Gastrocnemius medialis (tissue), 4 donors: ENCODE data around the gene DDX5. TPM values are rescaled to one million over a fixed set of nuclear protein-coding genes. Genes with fewer than 3 reads are reported as not detected.

Experiments used
- ATAC-seq, 2 donors: fragments of 150-250 bp; one replicate each; pipeline ENCODE4 v1.9.1; 2016
- DNase-seq, 2 donors: peaks; one replicate each; pipeline ENCODE4 v3.0.0-alpha.2; 2019
- H3K27ac ChIP-seq, 4 donors: fragments of 200-600 bp; sonication (generic); 1 replicate in 1 of 4; 2 replicates in 3 of 4; pipeline ENCODE4 v1.5.1; 2016 to 2018; ENCODE audit warnings: mild to moderate bottlenecking in 2 of 4, moderate library complexity in 1 of 4
- H3K27me3 ChIP-seq, 3 donors: fragments of 200-600 bp; sonication (generic) in 2 of 3; 1 replicate in 1 of 3; 2 replicates in 2 of 3; pipeline versions ENCODE4 v1.5.1 to v1.6.0; 2016 to 2019; ENCODE audit warnings: mild to moderate bottlenecking in 1 of 3, moderate library complexity in 1 of 3
- H3K36me3 ChIP-seq, 2 donors: fragments of 200-600 bp; sonication (generic) in 1 of 2; one replicate each; pipeline ENCODE4 v1.5.1; 2017 to 2018
- H3K4me1 ChIP-seq, 2 donors: fragments of 200-600 bp; sonication (generic) in 1 of 2; one replicate each; pipeline ENCODE4 v1.5.1; 2016 to 2017; ENCODE audit warnings: mild to moderate bottlenecking in 2 of 2
- H3K4me3 ChIP-seq, 4 donors: fragments of 200-600 bp; sonication (generic) in 3 of 4; 1 replicate in 1 of 4; 2 replicates in 3 of 4; pipeline ENCODE4 v1.5.1; 2016 to 2019; ENCODE audit warnings: mild to moderate bottlenecking in 2 of 4
- H3K9me3 ChIP-seq, 3 donors: fragments of 200-600 bp; sonication (generic) in 2 of 3; 1 replicate in 1 of 3; 2 replicates in 2 of 3; pipeline ENCODE4 v1.5.1; 2016 to 2019
- POLR2A ChIP-seq, 2 donors: fragments of 450-650 bp; IDR thresholded peaks; one replicate each; pipeline ENCODE4 v1.6.1; 2017; ENCODE audit warnings: antibody characterized with exemption in 2 of 2, mild to moderate bottlenecking in 2 of 2, moderate library complexity in 2 of 2
- in situ Hi-C, 4 donors: fragments of 200-750 bp; cut with MboI; loops; one replicate each; pipeline versions ENCODE4 v1.15.0 to v1.8.0; 2017; ENCODE audit warnings: low sequenced_read_pairs in 4 of 4
- intact Hi-C: fragments of 100-400 bp; cut with DNase I; formaldehyde crosslinking; loops from one replicate; pipeline ENCODE4 v1.15.1; 2023; ENCODE audit warnings: low total_unique reads
- total RNA-seq, 4 donors: library from RNA; depleted of rRNA; stranded (reverse); fragments of >200 nt; gene quantifications; one replicate each; pipeline versions ENCODE4 v1.1.0 to v1.2.3, GENCODE V29; 2016
- TF ChIP-seq, protein P1 (sequence below), 5 experiments: fragments of 450-650 bp in 3 of 5; fragments of 200-600 bp in 2 of 5; sonication (generic) in 2 of 5; IDR thresholded peaks in 4 of 5; conservative IDR thresholded peaks in 1 of 5; 1 replicate in 4 of 5; 2 replicates in 1 of 5; pipeline ENCODE4 v1.5.1; 2016 to 2019; ENCODE audit warnings: antibody characterized with exemption in 5 of 5, mild to moderate bottlenecking in 3 of 5, moderate library complexity in 3 of 5

The DDX5 gene
- total RNA-seq, 4 donors from 2014 or later = 450 to 771 (median 541) TPM

DNA sequence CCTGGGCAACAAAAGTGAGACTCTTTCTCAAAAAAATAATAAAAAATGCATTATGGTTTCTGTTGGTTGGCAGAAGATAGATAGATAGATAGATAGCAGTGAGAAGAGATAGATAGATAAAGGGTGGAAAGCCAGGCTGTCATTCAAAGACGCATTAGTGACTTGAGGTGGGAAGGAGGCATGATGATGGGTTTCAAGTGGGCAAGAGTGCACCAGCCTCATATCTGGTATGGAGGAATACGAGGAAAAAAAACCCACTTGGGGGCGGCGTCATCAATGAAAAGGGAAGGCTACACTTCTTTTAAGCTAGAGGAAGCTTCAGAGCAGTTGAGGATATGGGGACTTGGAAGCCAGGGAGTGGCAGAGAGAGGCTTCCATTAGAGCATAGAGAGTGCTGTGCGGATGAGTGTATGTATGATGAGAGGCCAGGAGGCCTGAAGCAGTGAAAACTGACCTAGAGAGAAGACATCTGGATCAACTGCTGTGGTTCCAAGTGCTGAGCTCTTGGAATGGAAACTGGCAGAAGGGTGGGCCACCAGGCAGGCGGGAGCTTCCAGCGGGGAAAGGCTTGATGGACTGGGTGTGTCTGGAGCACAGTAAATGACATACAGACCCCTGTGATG is 32.5 kb upstream of the DDX5 start:
- H3K4me3 ChIP-seq = no peak overlapping the region
- no peaks in the 10 kb centered on the region for H3K27me3 ChIP-seq
- intact Hi-C loops = no loop called here
- H3K36me3 ChIP-seq = peaks cover 0 to 86% of the 10 kb centered on the region in 2 donors
- H3K4me1 ChIP-seq = no peaks in the 10 kb centered on the region
- ATAC-seq (no peak), DNase-seq (no peak)
- TF ChIP-seq, protein P1, sequence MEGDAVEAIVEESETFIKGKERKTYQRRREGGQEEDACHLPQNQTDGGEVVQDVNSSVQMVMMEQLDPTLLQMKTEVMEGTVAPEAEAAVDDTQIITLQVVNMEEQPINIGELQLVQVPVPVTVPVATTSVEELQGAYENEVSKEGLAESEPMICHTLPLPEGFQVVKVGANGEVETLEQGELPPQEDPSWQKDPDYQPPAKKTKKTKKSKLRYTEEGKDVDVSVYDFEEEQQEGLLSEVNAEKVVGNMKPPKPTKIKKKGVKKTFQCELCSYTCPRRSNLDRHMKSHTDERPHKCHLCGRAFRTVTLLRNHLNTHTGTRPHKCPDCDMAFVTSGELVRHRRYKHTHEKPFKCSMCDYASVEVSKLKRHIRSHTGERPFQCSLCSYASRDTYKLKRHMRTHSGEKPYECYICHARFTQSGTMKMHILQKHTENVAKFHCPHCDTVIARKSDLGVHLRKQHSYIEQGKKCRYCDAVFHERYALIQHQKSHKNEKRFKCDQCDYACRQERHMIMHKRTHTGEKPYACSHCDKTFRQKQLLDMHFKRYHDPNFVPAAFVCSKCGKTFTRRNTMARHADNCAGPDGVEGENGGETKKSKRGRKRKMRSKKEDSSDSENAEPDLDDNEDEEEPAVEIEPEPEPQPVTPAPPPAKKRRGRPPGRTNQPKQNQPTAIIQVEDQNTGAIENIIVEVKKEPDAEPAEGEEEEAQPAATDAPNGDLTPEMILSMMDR (IDR thresholded peaks at IDR 0.05 in 4 of 5, conservative IDR thresholded peaks at IDR 0.05 in 1 of 5) = no peak
- TF ChIP-seq POLR2A (IDR thresholded peaks at IDR 0.05) = no peak
- H3K9me3 ChIP-seq = no peaks in the 10 kb centered on the region
- H3K27ac ChIP-seq = no peak overlapping the region
- in situ Hi-C loops = no loop called here

DNA sequence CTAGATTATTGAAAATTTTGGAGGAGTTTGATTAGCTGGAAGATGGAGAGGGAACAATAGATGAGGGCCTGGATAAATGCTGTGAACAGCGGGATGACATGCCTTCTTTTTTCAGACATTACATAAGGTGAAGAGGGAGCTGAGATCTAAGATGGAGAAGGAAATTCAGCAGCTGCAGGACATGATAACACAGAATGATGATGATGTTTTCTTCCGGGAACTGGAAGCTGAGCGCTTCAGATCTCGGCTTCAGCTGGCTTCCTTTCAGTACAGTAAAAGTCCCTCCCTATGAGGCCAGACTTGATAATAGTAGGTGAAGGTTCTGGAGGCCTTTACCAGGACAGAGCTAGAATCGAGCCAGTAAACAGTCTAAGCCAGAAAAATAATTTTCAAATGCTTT is 31.4 kb upstream of the DDX5 start:
- in situ Hi-C loops (no loop called here), intact Hi-C loops (no loop called here)
- Histone ChIP-seq H3K27me3 (no peaks in the 10 kb centered on the region), H3K4me1 (no peaks in the 10 kb centered on the region), H3K9me3 (no peaks in the 10 kb centered on the region), H3K27ac (no peak overlapping the region), H3K36me3 (peaks cover 0 to 93% of the 10 kb centered on the region in 2 donors), H3K4me3 (no peak overlapping the region)
- TF ChIP-seq, protein P1 (IDR thresholded peaks at IDR 0.05 in 4 of 5, conservative IDR thresholded peaks at IDR 0.05 in 1 of 5) = no peak
- TF ChIP-seq POLR2A (IDR thresholded peaks at IDR 0.05) = no peak
- no peak for DNase-seq
- ATAC-seq = no peak

DNA sequence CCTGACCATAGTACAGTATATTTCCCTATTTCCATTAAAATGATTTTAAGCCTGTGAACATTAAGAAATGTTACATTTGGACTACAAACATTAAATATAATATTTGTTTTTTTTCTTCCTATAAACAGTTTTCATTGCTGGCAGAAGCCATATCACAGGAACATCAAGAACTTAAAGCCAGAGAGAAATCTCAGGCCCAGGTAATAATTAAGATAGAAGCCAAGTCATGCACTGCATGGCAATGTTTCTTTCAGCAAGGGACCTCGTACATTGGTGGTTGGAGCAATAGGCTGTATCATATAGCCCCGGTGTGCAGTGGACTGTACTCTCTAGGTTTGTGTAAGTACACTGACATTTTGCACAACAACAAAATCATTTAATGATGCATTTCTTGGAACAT is 30.8 kb upstream of the DDX5 start:
- Histone ChIP-seq H3K4me1 (no peaks in the 10 kb centered on the region), H3K27me3 (no peaks in the 10 kb centered on the region), H3K4me3 (no peak overlapping the region), H3K36me3 (peaks cover 0 to 96% of the 10 kb centered on the region in 2 donors), H3K9me3 (no peaks in the 10 kb centered on the region), H3K27ac (no peak overlapping the region)
- TF ChIP-seq, protein P1 (IDR thresholded peaks at IDR 0.05 in 4 of 5, conservative IDR thresholded peaks at IDR 0.05 in 1 of 5) = no peak
- TF ChIP-seq POLR2A (IDR thresholded peaks at IDR 0.05) = no peak
- intact Hi-C loops = no loop called here
- in situ Hi-C loops = no loop called here
- no peak for ATAC-seq
- no peak for DNase-seq

DNA sequence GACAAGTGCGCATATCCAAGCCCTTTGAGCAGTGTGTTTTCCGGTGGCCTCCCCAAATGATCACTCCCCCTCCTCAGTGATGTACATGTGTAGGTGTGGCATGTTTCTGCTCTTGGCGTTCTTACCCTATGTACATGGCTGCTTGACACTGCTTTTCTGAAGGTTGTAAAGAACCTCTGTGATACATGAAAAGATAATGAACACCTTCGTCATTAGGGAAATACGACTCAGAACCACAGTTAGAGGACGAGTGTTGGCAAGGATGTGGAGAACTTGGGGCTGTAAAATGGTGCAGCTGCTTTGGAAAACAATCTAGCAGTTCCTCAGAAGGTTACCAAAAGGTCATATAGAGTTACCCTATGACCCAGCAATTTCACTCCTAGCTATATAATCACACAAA is 29.3 kb upstream of the DDX5 start:
- H3K9me3 ChIP-seq = no peaks in the 10 kb centered on the region
- no peaks in the 10 kb centered on the region for H3K4me1 ChIP-seq
- no peak for ATAC-seq
- H3K27ac ChIP-seq = no peak overlapping the region
- H3K27me3 ChIP-seq = no peaks in the 10 kb centered on the region
- DNase-seq = no peak
- intact Hi-C loops (no loop called here), in situ Hi-C loops (no loop called here)
- H3K4me3 ChIP-seq = no peak overlapping the region
- peaks cover 0 to 100% of the 10 kb centered on the region in 2 donors for H3K36me3 ChIP-seq
- TF ChIP-seq POLR2A (IDR thresholded peaks at IDR 0.05) = no peak
- TF ChIP-seq, protein P1 (IDR thresholded peaks at IDR 0.05 in 4 of 5, conservative IDR thresholded peaks at IDR 0.05 in 1 of 5) = no peak

DNA sequence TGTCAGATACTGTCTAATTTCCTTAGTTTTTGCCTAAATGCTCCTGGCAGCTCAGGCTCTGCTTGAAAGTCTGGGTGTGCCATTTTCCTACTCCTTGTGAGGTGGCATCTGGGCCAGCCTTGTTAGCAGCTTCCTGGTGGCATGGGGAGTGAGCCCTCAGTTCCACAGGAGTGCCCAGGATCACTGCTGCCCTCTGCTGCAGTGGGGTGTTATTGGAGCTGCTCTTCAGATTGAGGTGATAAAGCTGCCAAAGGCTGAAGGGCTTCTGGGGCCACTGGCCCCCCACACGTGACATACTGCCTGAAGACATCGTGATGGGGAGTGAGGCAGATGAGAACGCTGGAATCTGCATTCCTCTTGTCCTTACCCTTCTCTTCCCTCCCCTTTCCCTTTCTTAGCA is 28.1 kb upstream of the DDX5 start:
- Histone ChIP-seq H3K4me1 (no peaks in the 10 kb centered on the region), H3K36me3 (peaks cover 0 to 100% of the 10 kb centered on the region in 2 donors), H3K4me3 (no peak overlapping the region), H3K9me3 (no peaks in the 10 kb centered on the region), H3K27ac (no peak overlapping the region), H3K27me3 (no peaks in the 10 kb centered on the region)
- DNase-seq = no peak
- no peak for TF ChIP-seq POLR2A (IDR thresholded peaks at IDR 0.05)
- TF ChIP-seq, protein P1 (IDR thresholded peaks at IDR 0.05 in 4 of 5, conservative IDR thresholded peaks at IDR 0.05 in 1 of 5) = no peak
- intact Hi-C loops (no loop called here), in situ Hi-C loops (no loop called here)
- no peak for ATAC-seq
